NB4 (cell line): ENCODE measurements around the gene GON4L.
"Not testable (repeated sequence)": the region's sequence is repeated elsewhere in the genome, so short reads cannot be mapped to it uniquely, and the experiment has no call there.

Source experiments
- CTCF ChIP-seq: IDR thresholded peaks from one replicate; pipeline ENCODE4 v1.5.1; 2012; ENCODE audit warnings: low read depth, low read length
- POLR2A ChIP-seq: IDR thresholded peaks from 2 replicates; pipeline ENCODE4 v1.6.1; 2011; ENCODE audit warnings: mild to moderate bottlenecking; ENCODE audit not compliant: insufficient read length; ENCODE audit errors: extremely low read depth

DNA sequence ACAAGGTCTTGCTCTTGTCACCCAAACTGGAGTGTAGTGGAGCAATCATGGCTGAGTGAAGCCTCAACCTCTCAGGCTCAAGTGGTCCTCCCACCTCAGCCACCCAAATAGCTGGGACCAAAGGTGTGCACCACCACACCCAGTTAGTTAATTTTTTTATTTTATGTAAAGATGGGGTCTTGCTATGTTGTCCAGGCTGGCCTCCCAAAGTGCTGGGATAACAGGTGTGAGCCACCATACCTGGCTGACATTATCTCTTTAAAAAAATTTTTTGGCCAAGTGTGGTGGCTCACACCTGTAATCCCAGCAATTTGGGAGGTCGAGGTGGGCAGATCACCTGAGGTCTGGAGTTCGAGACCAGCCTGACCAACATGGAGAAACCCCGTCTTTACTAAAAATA, 98.0 kb downstream of the GON4L start:
- TF ChIP-seq POLR2A, CTCF: not testable (repeated sequence)
